Measurements from ENCODE around the gene NPHP4.

NPHP4 gene

GRCh38 chr1:5873556-5873955 is 118.7 kb downstream of the NPHP4 start:
- DNase-seq (ENCODE audit: low read depth): no peak
- TF ChIP-seq CTCF (IDR thresholded peaks at IDR 0.05; ENCODE audit: control insufficient read depth, extremely low read depth, insufficient read depth): no peak
- no peak overlapping the region for H3K4me3 ChIP-seq (ENCODE audit: low read depth, low read length)

- TF ChIP-seq CTCF (IDR thresholded peaks at IDR 0.05; ENCODE audit: control insufficient read depth, extremely low read depth, insufficient read depth): no peak
- H3K4me3 ChIP-seq (ENCODE audit: low read depth, low read length): no peak overlapping the region
- no peak for DNase-seq (ENCODE audit: low read depth)
Observed at GRCh38 chr1:5872886-5873285, 119.3 kb downstream of the NPHP4 start.

GRCh38 chr1:5868931-5869500 is 123.2 kb downstream of the NPHP4 start:
- H3K4me3 ChIP-seq (ENCODE audit: low read depth, low read length): no peak overlapping the region
- DNase-seq (ENCODE audit: low read depth): no peak
- no peak for TF ChIP-seq CTCF (IDR thresholded peaks at IDR 0.05; ENCODE audit: control insufficient read depth, extremely low read depth, insufficient read depth)

GRCh38 chr1:5865774-5866173 is 126.5 kb downstream of the NPHP4 start:
- no peak for DNase-seq (ENCODE audit: low read depth)
- H3K4me3 ChIP-seq (ENCODE audit: low read depth, low read length): no peak overlapping the region
- no peak for TF ChIP-seq CTCF (IDR thresholded peaks at IDR 0.05; ENCODE audit: control insufficient read depth, extremely low read depth, insufficient read depth)

GRCh38 chr1:5865056-5865455 is 127.2 kb downstream of the NPHP4 start:
- no peak overlapping the region for H3K4me3 ChIP-seq (ENCODE audit: low read depth, low read length)
- no peak for DNase-seq (ENCODE audit: low read depth)
- TF ChIP-seq CTCF (IDR thresholded peaks at IDR 0.05; ENCODE audit: control insufficient read depth, extremely low read depth, insufficient read depth): no peak

- no peak for DNase-seq (ENCODE audit: low read depth)
- TF ChIP-seq CTCF (IDR thresholded peaks at IDR 0.05; ENCODE audit: control insufficient read depth, extremely low read depth, insufficient read depth): no peak
- no peak overlapping the region for H3K4me3 ChIP-seq (ENCODE audit: low read depth, low read length)
Observed at GRCh38 chr1:5864256-5864655, 128.0 kb downstream of the NPHP4 start.

- no peak for DNase-seq (ENCODE audit: low read depth)
- no peak for TF ChIP-seq CTCF (IDR thresholded peaks at IDR 0.05; ENCODE audit: control insufficient read depth, extremely low read depth, insufficient read depth)
- H3K4me3 ChIP-seq (ENCODE audit: low read depth, low read length): no peak overlapping the region
Observed at GRCh38 chr1:5863238-5863637, 129.0 kb downstream of the NPHP4 start.
